SU-DHL-6 (cell line): ENCODE data around the gene KAZN.

Experiments
- H2AFZ ChIP-seq: fragments of 200-600 bp; sonication (generic); 2 replicates; pipeline ENCODE4 v1.6.1; 2014; ENCODE audit warnings: low read depth, mild to moderate bottlenecking, moderate library complexity, mixed read lengths, antibody characterized with exemption, low read length; ENCODE audit not compliant: severe bottlenecking
- H3F3A ChIP-seq: fragments of 200-600 bp; shearing (Covaris generic); 2 replicates; pipeline ENCODE4 v1.6.0; 2016; ENCODE audit warnings: antibody characterized with exemption, mild to moderate bottlenecking; ENCODE audit not compliant: insufficient read depth
- H3K27ac ChIP-seq: fragments of 200-600 bp; sonication (generic); 2 replicates; pipeline ENCODE4 v1.5.1; 2016; ENCODE audit warnings: low read depth, mild to moderate bottlenecking, low read length, moderate library complexity, mixed read lengths
- H3K27me3 ChIP-seq: fragments of 200-600 bp; sonication (generic), shearing (Covaris generic); 2 replicates; pipeline ENCODE4 v1.6.0; 2014; ENCODE audit warnings: mild to moderate bottlenecking, low read length
- H3K36me3 ChIP-seq: fragments of 200-600 bp; sonication (generic); 2 replicates; pipeline ENCODE4 v1.6.1; 2014; ENCODE audit warnings: mild to moderate bottlenecking, low read length, mixed read lengths
- H3K4me2 ChIP-seq: fragments of 300-600, 200-600 bp; shearing (Covaris generic), sonication (generic); 2 replicates; pipeline ENCODE4 v1.6.0; 2014; ENCODE audit warnings: low read length, low read depth, mild to moderate bottlenecking; ENCODE audit not compliant: poor library complexity, severe bottlenecking
- H3K4me3 ChIP-seq: fragments of 200-600 bp; sonication (generic); 2 replicates; pipeline ENCODE4 v1.5.1; 2014; ENCODE audit warnings: antibody characterized with exemption, low read length, mild to moderate bottlenecking, mixed read lengths; ENCODE audit not compliant: insufficient read depth, poor library complexity, severe bottlenecking
- H3K79me2 ChIP-seq: fragments of 200-600 bp; sonication (generic); 2 replicates; pipeline ENCODE4 v1.6.1; 2014; ENCODE audit warnings: mild to moderate bottlenecking, low read length, moderate library complexity; ENCODE audit not compliant: insufficient read depth
- H3K9ac ChIP-seq: fragments of 200-600 bp; sonication (generic); 2 replicates; pipeline ENCODE4 v1.7.0; 2014; ENCODE audit warnings: mild to moderate bottlenecking, low read length
- H3K9me2 ChIP-seq: fragments of 200-600 bp; sonication (generic); replicated peaks from 2 replicates; pipeline ENCODE4 v1.6.1; 2014; ENCODE audit warnings: low read length; ENCODE audit not compliant: insufficient read depth
- H3K9me3 ChIP-seq: fragments of 200-600 bp; sonication (generic); 2 replicates; pipeline ENCODE4 v1.6.1; 2014; ENCODE audit warnings: low read length, mixed read lengths; ENCODE audit not compliant: insufficient read depth
- H4K20me1 ChIP-seq: fragments of 200-600 bp; sonication (generic); 2 replicates; pipeline ENCODE4 v1.6.1; 2014; ENCODE audit warnings: low read depth, mild to moderate bottlenecking, antibody characterized with exemption, low read length, moderate library complexity, mixed read lengths
- CTCF ChIP-seq: fragments of 200-600 bp; sonication (generic); IDR thresholded peaks from one replicate; pipeline ENCODE4 v1.5.1; 2017; ENCODE audit warnings: antibody characterized with exemption, mild to moderate bottlenecking, low read length, moderate library complexity; ENCODE audit not compliant: insufficient read depth, poor library complexity, severe bottlenecking
- EZH2phosphoT487 ChIP-seq: fragments of 200-600 bp; sonication (generic), shearing (Covaris generic); conservative IDR thresholded peaks from 2 replicates; pipeline ENCODE4 v1.6.1; 2018; ENCODE audit warnings: mild to moderate bottlenecking, antibody characterized with exemption, low read length, moderate library complexity, mixed read lengths

KAZN gene

GRCh38 chr1:14844923-14845617 lies 246.6 kb downstream of the KAZN start:
- Histone ChIP-seq H3K27me3 (no peaks in the 10 kb centered on the region), H3F3A (no peaks in the 10 kb centered on the region), H3K36me3 (no peaks in the 10 kb centered on the region), H3K79me2 (no peaks in the 10 kb centered on the region), H2AFZ (no peak overlapping the region), H3K4me2 (no peak overlapping the region), H3K9me3 (peaks cover 19% of the 10 kb centered on the region; the same call in 1 of the 2 replicates), H4K20me1 (no peaks in the 10 kb centered on the region), H3K4me3 (no peak overlapping the region), H3K9ac (no peak overlapping the region), H3K9me2 (no peaks in the 10 kb centered on the region), H3K27ac (no peak overlapping the region)
- TF ChIP-seq EZH2phosphoT487, result no peak
- TF ChIP-seq CTCF, result no peak

- H3K9me2 ChIP-seq, result no peaks in the 10 kb centered on the region
- H3K27me3 ChIP-seq, result no peaks in the 10 kb centered on the region
- H3K9ac ChIP-seq, result no peak overlapping the region
- H2AFZ ChIP-seq, result no peak overlapping the region
- peaks cover 19% of the 10 kb centered on the region; the same call in 1 of the 2 replicates for H3K9me3 ChIP-seq
- H3K36me3 ChIP-seq, result no peaks in the 10 kb centered on the region
- no peak overlapping the region for H3K4me2 ChIP-seq
- no peaks in the 10 kb centered on the region for H3K79me2 ChIP-seq
- H3F3A ChIP-seq, result no peaks in the 10 kb centered on the region
- TF ChIP-seq CTCF (no peak), EZH2phosphoT487 (no peak)
- no peak overlapping the region for H3K4me3 ChIP-seq
- H3K27ac ChIP-seq, result no peak overlapping the region
- H4K20me1 ChIP-seq, result no peaks in the 10 kb centered on the region
Measured at GRCh38 chr1:14845851-14846250, 247.4 kb downstream of the KAZN start.

GRCh38 chr1:14846688-14847087 lies 248.2 kb downstream of the KAZN start:
- no peaks in the 10 kb centered on the region for H3K27me3 ChIP-seq
- no peaks in the 10 kb centered on the region for H3F3A ChIP-seq
- H3K79me2 ChIP-seq, result no peaks in the 10 kb centered on the region
- no peak overlapping the region for H3K4me3 ChIP-seq
- H3K9ac ChIP-seq, result no peak overlapping the region
- no peak for TF ChIP-seq CTCF
- no peak for TF ChIP-seq EZH2phosphoT487
- no peak overlapping the region for H3K27ac ChIP-seq
- H4K20me1 ChIP-seq, result no peaks in the 10 kb centered on the region
- H3K9me2 ChIP-seq, result no peaks in the 10 kb centered on the region
- no peak overlapping the region for H2AFZ ChIP-seq
- no peaks in the 10 kb centered on the region for H3K36me3 ChIP-seq
- H3K9me3 ChIP-seq, result peaks cover 15% of the 10 kb centered on the region; the same call in 1 of the 2 replicates
- H3K4me2 ChIP-seq, result no peak overlapping the region
